ENCODE data around the gene PIAS2.

DNA sequence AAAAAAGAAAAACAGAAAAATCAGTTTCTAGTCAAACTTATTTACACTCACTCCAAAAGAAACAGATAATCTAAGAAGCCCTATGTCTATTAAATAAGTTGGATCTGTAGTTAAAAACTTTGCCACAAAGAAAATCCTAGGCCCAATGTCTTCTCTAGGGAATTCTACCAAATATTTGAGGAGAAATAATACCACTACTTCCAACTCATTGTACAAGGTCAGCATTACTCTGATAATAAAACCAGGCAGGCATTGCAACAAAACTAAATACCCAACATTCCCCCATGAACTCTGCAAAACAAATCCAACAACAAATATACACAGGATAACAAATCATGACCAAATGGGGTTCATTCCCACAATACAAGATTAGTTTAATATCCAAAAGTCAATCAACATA, 86.7 kb downstream of the PIAS2 start:
- TF ChIP-seq, protein P1, sequence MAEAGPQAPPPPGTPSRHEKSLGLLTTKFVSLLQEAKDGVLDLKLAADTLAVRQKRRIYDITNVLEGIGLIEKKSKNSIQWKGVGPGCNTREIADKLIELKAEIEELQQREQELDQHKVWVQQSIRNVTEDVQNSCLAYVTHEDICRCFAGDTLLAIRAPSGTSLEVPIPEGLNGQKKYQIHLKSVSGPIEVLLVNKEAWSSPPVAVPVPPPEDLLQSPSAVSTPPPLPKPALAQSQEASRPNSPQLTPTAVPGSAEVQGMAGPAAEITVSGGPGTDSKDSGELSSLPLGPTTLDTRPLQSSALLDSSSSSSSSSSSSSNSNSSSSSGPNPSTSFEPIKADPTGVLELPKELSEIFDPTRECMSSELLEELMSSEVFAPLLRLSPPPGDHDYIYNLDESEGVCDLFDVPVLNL (CRISPR knock-in tag; IDR thresholded peaks at IDR 0.05; ENCODE audit: low read depth) = no peak
- TF ChIP-seq, protein P2, sequence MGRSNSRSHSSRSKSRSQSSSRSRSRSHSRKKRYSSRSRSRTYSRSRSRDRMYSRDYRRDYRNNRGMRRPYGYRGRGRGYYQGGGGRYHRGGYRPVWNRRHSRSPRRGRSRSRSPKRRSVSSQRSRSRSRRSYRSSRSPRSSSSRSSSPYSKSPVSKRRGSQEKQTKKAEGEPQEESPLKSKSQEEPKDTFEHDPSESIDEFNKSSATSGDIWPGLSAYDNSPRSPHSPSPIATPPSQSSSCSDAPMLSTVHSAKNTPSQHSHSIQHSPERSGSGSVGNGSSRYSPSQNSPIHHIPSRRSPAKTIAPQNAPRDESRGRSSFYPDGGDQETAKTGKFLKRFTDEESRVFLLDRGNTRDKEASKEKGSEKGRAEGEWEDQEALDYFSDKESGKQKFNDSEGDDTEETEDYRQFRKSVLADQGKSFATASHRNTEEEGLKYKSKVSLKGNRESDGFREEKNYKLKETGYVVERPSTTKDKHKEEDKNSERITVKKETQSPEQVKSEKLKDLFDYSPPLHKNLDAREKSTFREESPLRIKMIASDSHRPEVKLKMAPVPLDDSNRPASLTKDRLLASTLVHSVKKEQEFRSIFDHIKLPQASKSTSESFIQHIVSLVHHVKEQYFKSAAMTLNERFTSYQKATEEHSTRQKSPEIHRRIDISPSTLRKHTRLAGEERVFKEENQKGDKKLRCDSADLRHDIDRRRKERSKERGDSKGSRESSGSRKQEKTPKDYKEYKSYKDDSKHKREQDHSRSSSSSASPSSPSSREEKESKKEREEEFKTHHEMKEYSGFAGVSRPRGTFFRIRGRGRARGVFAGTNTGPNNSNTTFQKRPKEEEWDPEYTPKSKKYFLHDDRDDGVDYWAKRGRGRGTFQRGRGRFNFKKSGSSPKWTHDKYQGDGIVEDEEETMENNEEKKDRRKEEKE (IDR thresholded peaks at IDR 0.05; ENCODE audit: borderline replicate concordance in 1 of 2, control insufficient read depth in 1 of 2, low read depth in 2 of 2, low read length in 1 of 2) = no peak
- TF ChIP-seq EGR1 (conservative IDR thresholded peaks at IDR 0.05) (no peak), RBM15 (IDR thresholded peaks at IDR 0.05; ENCODE audit: insufficient read depth, low read length) (no peak), ZNF274 (IDR thresholded peaks at IDR 0.05; ENCODE audit: borderline replicate concordance, low read depth, low read length) (no peak), GTF2F1 (IDR thresholded peaks at IDR 0.05; ENCODE audit: low read depth, low read length) (no peak), CHD4 (IDR thresholded peaks at IDR 0.05; ENCODE audit: insufficient read depth, insufficient replicate concordance, low read depth, low read length, poor library complexity, severe bottlenecking) (no peak), MECOM (CRISPR knock-in tag; IDR thresholded peaks at IDR 0.05) (no peak)
- TF ChIP-seq, protein P3, sequence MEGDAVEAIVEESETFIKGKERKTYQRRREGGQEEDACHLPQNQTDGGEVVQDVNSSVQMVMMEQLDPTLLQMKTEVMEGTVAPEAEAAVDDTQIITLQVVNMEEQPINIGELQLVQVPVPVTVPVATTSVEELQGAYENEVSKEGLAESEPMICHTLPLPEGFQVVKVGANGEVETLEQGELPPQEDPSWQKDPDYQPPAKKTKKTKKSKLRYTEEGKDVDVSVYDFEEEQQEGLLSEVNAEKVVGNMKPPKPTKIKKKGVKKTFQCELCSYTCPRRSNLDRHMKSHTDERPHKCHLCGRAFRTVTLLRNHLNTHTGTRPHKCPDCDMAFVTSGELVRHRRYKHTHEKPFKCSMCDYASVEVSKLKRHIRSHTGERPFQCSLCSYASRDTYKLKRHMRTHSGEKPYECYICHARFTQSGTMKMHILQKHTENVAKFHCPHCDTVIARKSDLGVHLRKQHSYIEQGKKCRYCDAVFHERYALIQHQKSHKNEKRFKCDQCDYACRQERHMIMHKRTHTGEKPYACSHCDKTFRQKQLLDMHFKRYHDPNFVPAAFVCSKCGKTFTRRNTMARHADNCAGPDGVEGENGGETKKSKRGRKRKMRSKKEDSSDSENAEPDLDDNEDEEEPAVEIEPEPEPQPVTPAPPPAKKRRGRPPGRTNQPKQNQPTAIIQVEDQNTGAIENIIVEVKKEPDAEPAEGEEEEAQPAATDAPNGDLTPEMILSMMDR (IDR thresholded peaks at IDR 0.05 in 2 of 3, conservative IDR thresholded peaks at IDR 0.05 in 1 of 3; ENCODE audit: insufficient read depth in 2 of 3, low read depth in 1 of 3, low read length in 3 of 3) = no peak
